C4-2B (cell line): ENCODE measurements around the gene CRTC3.

Experiments
- CTCF ChIP-seq: fragments of 450-650 bp; conservative IDR thresholded peaks from 2 replicates; pipeline ENCODE4 v1.5.1; 2017; ENCODE audit warnings: mild to moderate bottlenecking
- ZFX ChIP-seq: fragments of 450-650 bp; IDR thresholded peaks from 2 replicates; pipeline ENCODE4 v1.6.1; 2017

DNA sequence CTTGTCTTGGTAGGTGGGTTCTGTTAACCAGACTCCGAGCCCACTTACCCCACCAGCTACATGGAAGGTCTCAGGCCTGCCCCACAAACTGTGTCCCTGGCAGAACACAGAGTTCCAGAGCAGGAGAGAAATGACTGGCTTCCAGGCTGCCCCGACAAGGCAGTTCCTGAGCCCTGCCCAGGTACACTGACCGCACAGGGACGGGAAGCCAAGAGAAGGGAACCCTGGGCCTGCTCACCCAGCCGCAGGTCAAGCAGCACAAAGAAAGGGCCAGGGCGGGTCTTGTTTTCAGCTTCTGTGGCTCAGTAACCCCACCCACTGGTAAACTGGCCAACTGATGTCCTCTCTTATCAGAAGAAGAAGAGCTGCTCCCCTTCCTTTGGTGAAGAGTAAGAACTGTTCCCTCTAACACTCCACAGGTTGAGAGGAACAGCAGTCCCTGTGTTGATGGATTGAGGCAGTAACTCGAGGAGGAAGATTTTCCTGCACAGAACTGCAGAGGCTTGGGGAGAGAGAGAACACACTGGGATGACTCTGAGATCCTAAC, 68.4 kb downstream of the CRTC3 start:
- no peak for TF ChIP-seq CTCF
- no peak for TF ChIP-seq ZFX
